ENCODE data around the gene C9orf153.
"Not testable (repeated sequence)": the region's sequence is repeated elsewhere in the genome, so short reads cannot be mapped to it uniquely, and the experiment has no call there.

C9orf153 gene

GRCh38 chr9:86259557-86259956, at the start of gene C9orf153:
Gene C9orf153 (minus strand): TSS chr9:86259657. CDS start chr9:86229603, 30,054 bp downstream.
- no peak for DNase-seq

- no peak for DNase-seq
Measured at GRCh38 chr9:86308687-86309086, 49.2 kb upstream of the C9orf153 start.

GRCh38 chr9:86304236-86304730, 44.8 kb upstream of the C9orf153 start:
- no peak for DNase-seq

- DNase-seq, result no peak
Measured at GRCh38 chr9:86303316-86303975, 44.0 kb upstream of the C9orf153 start.

GRCh38 chr9:86301686-86302085, 42.2 kb upstream of the C9orf153 start:
- no peak for DNase-seq

- no peak for DNase-seq
Measured at GRCh38 chr9:86300701-86301100, 41.2 kb upstream of the C9orf153 start.

GRCh38 chr9:86298873-86299272, 39.4 kb upstream of the C9orf153 start:
- DNase-seq, result no peak

GRCh38 chr9:86290341-86290740, 30.9 kb upstream of the C9orf153 start:
- DNase-seq, result not testable (repeated sequence)

- no peak for DNase-seq
Measured at GRCh38 chr9:86288499-86289198, 29.2 kb upstream of the C9orf153 start.

GRCh38 chr9:86287013-86287412, 27.6 kb upstream of the C9orf153 start:
- peak; percentile 33 for DNase-seq

GRCh38 chr9:86286278-86286677, 26.8 kb upstream of the C9orf153 start:
- DNase-seq, result no peak

- DNase-seq, result no peak
Measured at GRCh38 chr9:86285261-86285660, 25.8 kb upstream of the C9orf153 start.

GRCh38 chr9:86282979-86283535, 23.6 kb upstream of the C9orf153 start:
- peak; percentile 75 for DNase-seq

- DNase-seq, result peak; percentile 73
Measured at GRCh38 chr9:86282077-86282978, 22.9 kb upstream of the C9orf153 start, which contains the start of gene ISCA1. Gene ISCA1 (minus strand): TSS chr9:86282538. CDS start chr9:86282458, 80 bp downstream.

GRCh38 chr9:86281593-86282076, 22.2 kb upstream of the C9orf153 start:
- no peak for DNase-seq

- DNase-seq, result no peak
Measured at GRCh38 chr9:86280580-86280979, 21.1 kb upstream of the C9orf153 start.

GRCh38 chr9:86279839-86280238, 20.4 kb upstream of the C9orf153 start:
- DNase-seq, result no peak

- no peak for DNase-seq
Measured at GRCh38 chr9:86277072-86277471, 17.6 kb upstream of the C9orf153 start.

- DNase-seq, result no peak
Measured at GRCh38 chr9:86275962-86276361, 16.5 kb upstream of the C9orf153 start.

- DNase-seq, result no peak
Measured at GRCh38 chr9:86274821-86275643, 15.6 kb upstream of the C9orf153 start.

- DNase-seq, result no peak
Measured at GRCh38 chr9:86272221-86272620, 12.8 kb upstream of the C9orf153 start.

GRCh38 chr9:86263876-86264275, 4.4 kb upstream of the C9orf153 start:
- DNase-seq, result no peak
